A673 (cell line): Measurements from ENCODE around the gene SORCS3.

Source experiments
- EZH2 ChIP-seq: fragments of 200-600 bp; sonication (generic); IDR thresholded peaks from 2 replicates; pipeline ENCODE4 v1.6.1; 2017; ENCODE audit warnings: borderline replicate concordance, low read depth, mild to moderate bottlenecking, mixed read lengths, antibody characterized with exemption, low read length; ENCODE audit not compliant: poor library complexity, severe bottlenecking
- TF ChIP-seq, protein P1 (sequence below): fragments of 300-800, 200-600 bp; sonication (generic); conservative IDR thresholded peaks from 2 replicates; pipeline ENCODE4 v1.5.1; 2017; ENCODE audit warnings: low read depth, mild to moderate bottlenecking, antibody characterized with exemption, low read length, moderate library complexity, mixed read lengths

DNA sequence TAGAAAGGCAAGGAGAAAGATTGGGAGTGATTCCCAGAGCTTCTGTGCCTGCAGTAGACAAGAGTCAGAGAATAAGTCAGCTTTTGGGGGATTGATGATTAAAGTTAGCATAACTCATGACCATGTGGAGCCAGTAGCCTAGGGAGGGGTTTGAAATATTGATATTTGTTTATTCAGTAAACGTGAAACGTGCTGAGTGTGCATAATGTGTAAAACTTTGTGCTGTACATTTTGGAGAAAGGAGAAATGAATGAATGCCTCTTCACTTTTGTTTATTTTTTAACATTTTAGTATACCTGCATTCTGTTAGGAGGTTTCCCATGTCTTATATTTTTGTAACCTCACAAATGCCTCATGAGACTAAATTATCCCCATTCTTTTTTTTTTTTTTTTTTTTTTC lies 272.3 kb downstream of the SORCS3 start:
- TF ChIP-seq, protein P1, sequence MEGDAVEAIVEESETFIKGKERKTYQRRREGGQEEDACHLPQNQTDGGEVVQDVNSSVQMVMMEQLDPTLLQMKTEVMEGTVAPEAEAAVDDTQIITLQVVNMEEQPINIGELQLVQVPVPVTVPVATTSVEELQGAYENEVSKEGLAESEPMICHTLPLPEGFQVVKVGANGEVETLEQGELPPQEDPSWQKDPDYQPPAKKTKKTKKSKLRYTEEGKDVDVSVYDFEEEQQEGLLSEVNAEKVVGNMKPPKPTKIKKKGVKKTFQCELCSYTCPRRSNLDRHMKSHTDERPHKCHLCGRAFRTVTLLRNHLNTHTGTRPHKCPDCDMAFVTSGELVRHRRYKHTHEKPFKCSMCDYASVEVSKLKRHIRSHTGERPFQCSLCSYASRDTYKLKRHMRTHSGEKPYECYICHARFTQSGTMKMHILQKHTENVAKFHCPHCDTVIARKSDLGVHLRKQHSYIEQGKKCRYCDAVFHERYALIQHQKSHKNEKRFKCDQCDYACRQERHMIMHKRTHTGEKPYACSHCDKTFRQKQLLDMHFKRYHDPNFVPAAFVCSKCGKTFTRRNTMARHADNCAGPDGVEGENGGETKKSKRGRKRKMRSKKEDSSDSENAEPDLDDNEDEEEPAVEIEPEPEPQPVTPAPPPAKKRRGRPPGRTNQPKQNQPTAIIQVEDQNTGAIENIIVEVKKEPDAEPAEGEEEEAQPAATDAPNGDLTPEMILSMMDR: no peak
- TF ChIP-seq EZH2: no peak
